SK-N-SH treated with all-trans-retinoic acid at 6 μM for 48 hours (cell line): Measurements from ENCODE around the gene HRH3.

Experiments
- ARNTL ChIP-seq: fragments of 450-650 bp; formaldehyde crosslinking; IDR thresholded peaks from 2 replicates; pipeline ENCODE4 v1.5.0; 2020; ENCODE audit warnings: low read depth, mild to moderate bottlenecking, moderate library complexity, borderline replicate concordance
- ISL1 ChIP-seq: fragments of 250-450 bp; sonication (Bioruptor Pico); IDR thresholded peaks from 2 replicates; pipeline ENCODE4 v2.1.2; 2022; ENCODE audit warnings: mild to moderate bottlenecking, moderate library complexity
- RARB ChIP-seq: fragments of 250-450 bp; sonication (Bioruptor Pico); IDR thresholded peaks from 2 replicates; pipeline ENCODE4 v1.8.0; 2021; ENCODE audit warnings: mild to moderate bottlenecking, moderate library complexity
- ZFP30 ChIP-seq: fragments of 450-650 bp; formaldehyde crosslinking; IDR thresholded peaks from 2 replicates; pipeline ENCODE4 v1.5.0; 2022; ENCODE audit warnings: mild to moderate bottlenecking, moderate library complexity
- ZNF565 ChIP-seq: fragments of 450-650 bp; formaldehyde crosslinking; conservative IDR thresholded peaks from 2 replicates; pipeline ENCODE4 v1.5.0; 2020; ENCODE audit warnings: low read depth, mild to moderate bottlenecking, moderate library complexity
- TF ChIP-seq, protein P1 (sequence below): fragments of 250-450 bp; sonication (Bioruptor Pico); IDR thresholded peaks from 2 replicates; pipeline ENCODE4 v1.8.0; 2021; ENCODE audit warnings: low read depth, mild to moderate bottlenecking, moderate library complexity, borderline replicate concordance
- TF ChIP-seq, protein P2 (sequence below): fragments of 250-450 bp; sonication (Bioruptor Pico); IDR thresholded peaks from 2 replicates; pipeline ENCODE4 v1.8.0; 2020; ENCODE audit warnings: mild to moderate bottlenecking, moderate library complexity, borderline replicate concordance
- TF ChIP-seq, protein P3 (sequence below): fragments of 250-450 bp; sonication (Bioruptor Pico); IDR thresholded peaks from 2 replicates; pipeline ENCODE4 v1.5.1; 2020; ENCODE audit warnings: low read depth, mild to moderate bottlenecking, moderate library complexity
- TF ChIP-seq, protein P4 (sequence below): fragments of 250-450 bp; sonication (Bioruptor Pico); IDR thresholded peaks from 2 replicates; pipeline ENCODE4 v1.5.1; 2021; ENCODE audit warnings: mild to moderate bottlenecking, moderate library complexity

DNA sequence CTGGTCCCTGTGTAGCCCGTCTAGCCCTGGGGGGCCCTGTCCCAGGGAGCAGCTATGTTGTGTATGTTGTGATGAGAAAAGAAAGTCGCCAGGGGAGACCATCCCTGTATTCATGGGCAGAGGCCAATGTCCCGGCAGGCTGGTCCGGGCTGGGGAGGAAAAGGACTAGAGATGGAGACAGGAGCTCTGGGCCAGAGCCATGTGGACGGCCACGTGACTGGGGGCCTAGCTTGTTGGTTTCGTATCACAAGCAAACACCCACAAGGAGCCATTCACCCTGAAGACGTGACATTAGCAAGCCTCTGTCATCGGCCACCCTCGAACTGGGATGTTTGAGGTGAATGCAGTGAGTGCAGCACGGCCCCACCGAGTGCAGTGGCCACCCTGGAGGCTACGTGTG is 2.9 kb upstream of the HRH3 start:
- TF ChIP-seq, protein P1, sequence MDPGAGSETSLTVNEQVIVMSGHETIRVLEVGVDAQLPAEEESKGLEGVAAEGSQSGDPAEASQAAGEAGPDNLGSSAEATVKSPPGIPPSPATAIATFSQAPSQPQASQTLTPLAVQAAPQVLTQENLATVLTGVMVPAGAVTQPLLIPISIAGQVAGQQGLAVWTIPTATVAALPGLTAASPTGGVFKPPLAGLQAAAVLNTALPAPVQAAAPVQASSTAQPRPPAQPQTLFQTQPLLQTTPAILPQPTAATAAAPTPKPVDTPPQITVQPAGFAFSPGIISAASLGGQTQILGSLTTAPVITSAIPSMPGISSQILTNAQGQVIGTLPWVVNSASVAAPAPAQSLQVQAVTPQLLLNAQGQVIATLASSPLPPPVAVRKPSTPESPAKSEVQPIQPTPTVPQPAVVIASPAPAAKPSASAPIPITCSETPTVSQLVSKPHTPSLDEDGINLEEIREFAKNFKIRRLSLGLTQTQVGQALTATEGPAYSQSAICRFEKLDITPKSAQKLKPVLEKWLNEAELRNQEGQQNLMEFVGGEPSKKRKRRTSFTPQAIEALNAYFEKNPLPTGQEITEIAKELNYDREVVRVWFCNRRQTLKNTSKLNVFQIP (CRISPR knock-in tag) = no peak
- TF ChIP-seq, protein P2, sequence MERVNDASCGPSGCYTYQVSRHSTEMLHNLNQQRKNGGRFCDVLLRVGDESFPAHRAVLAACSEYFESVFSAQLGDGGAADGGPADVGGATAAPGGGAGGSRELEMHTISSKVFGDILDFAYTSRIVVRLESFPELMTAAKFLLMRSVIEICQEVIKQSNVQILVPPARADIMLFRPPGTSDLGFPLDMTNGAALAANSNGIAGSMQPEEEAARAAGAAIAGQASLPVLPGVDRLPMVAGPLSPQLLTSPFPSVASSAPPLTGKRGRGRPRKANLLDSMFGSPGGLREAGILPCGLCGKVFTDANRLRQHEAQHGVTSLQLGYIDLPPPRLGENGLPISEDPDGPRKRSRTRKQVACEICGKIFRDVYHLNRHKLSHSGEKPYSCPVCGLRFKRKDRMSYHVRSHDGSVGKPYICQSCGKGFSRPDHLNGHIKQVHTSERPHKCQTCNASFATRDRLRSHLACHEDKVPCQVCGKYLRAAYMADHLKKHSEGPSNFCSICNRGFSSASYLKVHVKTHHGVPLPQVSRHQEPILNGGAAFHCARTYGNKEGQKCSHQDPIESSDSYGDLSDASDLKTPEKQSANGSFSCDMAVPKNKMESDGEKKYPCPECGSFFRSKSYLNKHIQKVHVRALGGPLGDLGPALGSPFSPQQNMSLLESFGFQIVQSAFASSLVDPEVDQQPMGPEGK (CRISPR knock-in tag) = no peak
- TF ChIP-seq RARB (CRISPR knock-in tag) (no peak), ZFP30 (CRISPR knock-in tag) (no peak), ISL1 (CRISPR knock-in tag) (no peak), ARNTL (no peak), ZNF565 (CRISPR knock-in tag) (no peak)
- TF ChIP-seq, protein P3, sequence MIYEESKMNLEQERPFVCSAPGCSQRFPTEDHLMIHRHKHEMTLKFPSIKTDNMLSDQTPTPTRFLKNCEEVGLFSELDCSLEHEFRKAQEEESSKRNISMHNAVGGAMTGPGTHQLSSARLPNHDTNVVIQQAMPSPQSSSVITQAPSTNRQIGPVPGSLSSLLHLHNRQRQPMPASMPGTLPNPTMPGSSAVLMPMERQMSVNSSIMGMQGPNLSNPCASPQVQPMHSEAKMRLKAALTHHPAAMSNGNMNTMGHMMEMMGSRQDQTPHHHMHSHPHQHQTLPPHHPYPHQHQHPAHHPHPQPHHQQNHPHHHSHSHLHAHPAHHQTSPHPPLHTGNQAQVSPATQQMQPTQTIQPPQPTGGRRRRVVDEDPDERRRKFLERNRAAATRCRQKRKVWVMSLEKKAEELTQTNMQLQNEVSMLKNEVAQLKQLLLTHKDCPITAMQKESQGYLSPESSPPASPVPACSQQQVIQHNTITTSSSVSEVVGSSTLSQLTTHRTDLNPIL = no peak
- TF ChIP-seq, protein P4, sequence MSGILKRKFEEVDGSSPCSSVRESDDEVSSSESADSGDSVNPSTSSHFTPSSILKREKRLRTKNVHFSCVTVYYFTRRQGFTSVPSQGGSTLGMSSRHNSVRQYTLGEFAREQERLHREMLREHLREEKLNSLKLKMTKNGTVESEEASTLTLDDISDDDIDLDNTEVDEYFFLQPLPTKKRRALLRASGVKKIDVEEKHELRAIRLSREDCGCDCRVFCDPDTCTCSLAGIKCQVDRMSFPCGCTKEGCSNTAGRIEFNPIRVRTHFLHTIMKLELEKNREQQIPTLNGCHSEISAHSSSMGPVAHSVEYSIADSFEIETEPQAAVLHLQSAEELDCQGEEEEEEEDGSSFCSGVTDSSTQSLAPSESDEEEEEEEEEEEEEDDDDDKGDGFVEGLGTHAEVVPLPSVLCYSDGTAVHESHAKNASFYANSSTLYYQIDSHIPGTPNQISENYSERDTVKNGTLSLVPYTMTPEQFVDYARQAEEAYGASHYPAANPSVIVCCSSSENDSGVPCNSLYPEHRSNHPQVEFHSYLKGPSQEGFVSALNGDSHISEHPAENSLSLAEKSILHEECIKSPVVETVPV (CRISPR knock-in tag) = no peak
